NOMO-1 (cell line): ENCODE results near the gene IFNA7.
"Not testable (repeated sequence)": the region's sequence is repeated elsewhere in the genome, so short reads cannot be mapped to it uniquely, and the experiment has no call there.

Source experiments
- DNase-seq, 2 experiments: peaks; one replicate each; lab custom pipeline; 2025; ENCODE audit not compliant: unreplicated experiment in 2 of 2; lab: John Stamatoyannopoulos, UW

Gene IFNA7

DNA sequence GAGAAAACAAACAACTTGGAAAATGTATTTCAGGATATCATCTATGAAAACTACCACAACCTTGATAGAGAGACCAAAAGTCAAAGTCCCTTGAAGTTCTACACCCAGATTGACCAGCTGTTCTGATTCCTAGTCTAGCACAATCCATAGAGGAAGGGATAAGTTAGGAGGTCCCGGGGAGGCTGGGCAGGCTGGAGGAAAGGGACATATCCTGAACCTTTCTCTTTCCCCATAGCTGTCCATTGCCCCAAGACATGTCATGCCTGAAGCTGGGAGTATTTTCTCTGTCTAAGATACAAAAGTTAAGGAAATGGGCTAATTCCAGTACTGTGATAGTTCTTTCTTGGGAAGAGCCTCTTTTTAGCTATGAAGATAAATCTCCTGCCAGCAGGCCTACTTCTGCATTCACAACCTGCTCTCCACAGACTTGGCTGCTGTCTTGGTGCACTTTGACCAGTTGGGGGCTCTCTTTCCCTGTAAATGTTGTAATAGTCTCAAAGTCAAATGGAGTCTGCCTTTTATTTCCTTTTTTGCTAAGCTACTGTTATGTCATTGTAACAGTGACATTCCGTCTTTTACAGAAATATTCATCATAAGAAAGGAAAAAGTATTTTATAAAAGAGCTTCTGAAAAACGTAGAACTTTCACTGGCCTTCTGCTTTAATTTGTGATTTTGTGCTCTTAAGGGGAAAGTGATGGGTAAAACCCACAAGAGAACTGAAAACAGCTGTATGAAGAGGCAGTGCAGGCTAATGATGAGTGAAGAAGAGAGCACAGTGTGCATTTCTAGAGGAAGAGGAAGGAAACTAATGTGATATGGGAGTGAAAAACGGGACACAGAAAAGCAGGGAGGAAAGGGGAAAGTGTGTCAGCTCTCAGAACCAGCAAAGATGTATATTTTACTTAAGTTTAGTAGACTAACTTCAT lies 18.9 kb downstream of the IFNA7 start:
- DNase-seq, result not testable (repeated sequence)

DNA sequence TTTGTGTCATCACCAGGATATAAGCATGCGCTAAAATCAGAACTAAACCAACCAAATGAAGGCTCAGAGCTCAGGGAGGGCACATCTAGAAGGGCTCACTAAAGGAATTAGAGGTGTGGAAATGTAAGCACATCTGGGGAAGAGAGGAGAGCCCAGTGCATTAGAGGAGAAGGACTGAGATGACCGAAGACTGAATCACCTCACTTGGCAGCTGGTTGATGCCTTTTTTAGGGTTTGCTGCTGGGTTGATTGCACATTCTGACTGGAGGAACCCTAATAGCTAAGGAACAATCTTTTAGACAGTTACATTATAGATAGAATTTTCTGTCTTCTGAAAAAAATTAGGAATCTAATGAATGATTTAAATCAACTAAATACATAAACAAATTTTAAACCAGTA lies 27.3 kb downstream of the IFNA7 start:
- DNase-seq, result no peak

DNA sequence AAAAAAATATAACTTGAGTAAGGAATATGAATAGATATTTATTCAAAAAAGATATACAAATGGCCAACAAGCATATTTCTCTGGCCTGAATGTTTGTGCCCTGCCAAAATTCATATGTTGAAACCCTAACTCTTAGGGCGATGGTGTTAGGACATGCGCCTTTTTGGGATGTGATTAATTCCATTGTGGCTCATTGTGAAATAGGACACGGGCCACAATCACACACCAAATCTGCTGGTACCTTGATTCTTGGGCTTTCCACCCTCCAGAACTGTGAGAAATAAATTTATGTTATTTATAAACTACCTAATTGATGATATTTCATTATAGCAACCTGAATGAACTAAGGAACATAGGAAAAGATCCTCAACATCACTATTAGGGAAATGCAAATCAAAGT lies 29.8 kb downstream of the IFNA7 start:
- no peak for DNase-seq

DNA sequence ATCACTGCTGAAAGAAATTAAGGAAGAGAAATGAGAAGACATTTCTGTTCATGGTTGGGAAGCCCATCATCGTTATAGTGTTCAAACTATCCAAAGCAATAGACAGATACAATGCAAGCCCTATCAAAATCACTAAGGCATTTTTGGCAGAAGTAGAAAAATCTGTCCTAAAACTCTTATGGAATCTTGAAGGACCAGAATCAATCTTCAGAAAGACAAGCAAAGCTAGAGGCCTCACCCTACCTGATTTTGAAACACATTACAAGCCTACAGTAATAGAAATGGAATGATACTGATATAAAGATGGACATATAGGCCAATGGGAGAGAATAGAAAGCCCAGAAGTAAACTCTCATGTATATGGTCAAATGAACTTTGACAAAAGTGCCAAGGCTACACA lies 30.7 kb downstream of the IFNA7 start:
- no peak for DNase-seq

DNA sequence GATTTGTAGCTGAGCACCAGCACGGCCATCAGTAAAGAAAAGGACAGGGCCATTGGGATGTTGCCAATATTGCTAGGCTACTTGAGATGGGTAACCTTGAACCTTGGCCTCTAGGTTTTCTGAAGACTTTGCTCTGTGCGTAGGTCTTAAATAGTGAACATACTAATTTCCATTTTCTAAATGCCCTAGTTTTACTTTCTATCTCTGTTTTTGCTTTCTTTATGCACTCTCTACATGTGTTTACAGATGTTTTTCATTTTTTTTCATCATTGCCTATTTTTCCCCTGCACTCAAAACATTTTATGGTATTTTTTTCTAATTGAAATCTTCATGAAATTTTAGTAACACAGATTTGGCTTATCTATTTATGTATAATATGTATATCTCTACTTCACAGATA lies 35.4 kb downstream of the IFNA7 start, which contains the start of gene IFNA21:
TSS of gene IFNA21 (minus strand) at position 101 of the 400 bp plus-strand sequence. CDS start at position 53, 48 bp downstream.
- not testable (repeated sequence) for DNase-seq

DNA sequence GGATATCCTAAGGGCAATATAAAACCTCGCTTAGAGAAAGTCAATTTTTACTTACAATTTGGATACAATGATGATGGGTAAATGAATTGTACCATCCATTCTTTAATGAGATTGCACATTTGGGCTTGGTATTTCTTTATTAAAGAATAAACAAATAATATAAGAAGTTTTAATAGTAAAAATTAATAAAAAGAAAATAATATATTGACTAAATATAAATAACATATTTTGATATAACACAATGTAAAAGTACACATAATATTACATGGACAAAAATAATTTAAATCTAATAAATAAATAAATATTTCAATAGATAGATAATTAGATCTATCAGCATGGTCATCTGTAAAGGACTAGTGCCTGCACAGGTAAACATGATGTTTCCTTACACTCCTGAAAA lies 36.5 kb downstream of the IFNA7 start:
- no peak for DNase-seq

DNA sequence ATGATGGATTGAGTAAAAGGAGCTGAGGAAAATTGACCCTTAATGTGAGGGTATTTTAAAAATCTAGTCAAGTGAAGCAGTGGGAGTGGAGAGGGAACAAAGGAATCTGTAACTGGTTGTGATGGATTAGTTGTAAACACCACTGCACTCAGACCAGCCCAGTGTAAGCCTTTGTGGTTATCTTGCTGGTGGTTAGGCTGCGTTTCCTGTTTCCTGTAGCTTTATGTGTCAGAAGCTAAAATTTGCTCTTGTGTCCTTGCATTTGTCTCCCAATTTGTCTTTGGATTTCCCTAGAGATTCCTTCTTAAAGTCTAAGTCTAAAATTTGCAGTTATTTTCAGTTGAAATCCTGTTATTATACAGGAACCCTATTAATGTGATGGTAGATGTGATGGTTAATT lies 41.8 kb downstream of the IFNA7 start:
- DNase-seq, result no peak

DNA sequence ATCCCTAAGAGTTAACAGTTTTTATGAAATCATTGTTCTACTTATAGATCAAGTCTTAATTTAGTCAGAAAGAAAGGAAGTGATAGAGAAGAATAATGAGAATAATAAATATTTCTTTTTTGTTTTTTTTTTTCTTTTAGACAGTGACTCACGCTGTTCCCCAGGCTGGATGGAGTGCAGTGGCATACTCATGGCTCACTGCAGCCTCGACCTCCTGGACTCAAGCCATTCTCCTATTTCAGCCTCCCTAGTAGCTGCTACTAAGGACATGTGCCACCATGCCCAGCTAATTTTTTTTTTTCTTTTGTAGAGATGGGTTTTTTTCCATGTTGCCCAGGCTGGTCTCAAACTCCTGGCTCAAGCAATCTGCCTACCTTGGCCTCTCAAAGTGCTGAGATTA lies 46.5 kb downstream of the IFNA7 start:
- DNase-seq, result no peak

DNA sequence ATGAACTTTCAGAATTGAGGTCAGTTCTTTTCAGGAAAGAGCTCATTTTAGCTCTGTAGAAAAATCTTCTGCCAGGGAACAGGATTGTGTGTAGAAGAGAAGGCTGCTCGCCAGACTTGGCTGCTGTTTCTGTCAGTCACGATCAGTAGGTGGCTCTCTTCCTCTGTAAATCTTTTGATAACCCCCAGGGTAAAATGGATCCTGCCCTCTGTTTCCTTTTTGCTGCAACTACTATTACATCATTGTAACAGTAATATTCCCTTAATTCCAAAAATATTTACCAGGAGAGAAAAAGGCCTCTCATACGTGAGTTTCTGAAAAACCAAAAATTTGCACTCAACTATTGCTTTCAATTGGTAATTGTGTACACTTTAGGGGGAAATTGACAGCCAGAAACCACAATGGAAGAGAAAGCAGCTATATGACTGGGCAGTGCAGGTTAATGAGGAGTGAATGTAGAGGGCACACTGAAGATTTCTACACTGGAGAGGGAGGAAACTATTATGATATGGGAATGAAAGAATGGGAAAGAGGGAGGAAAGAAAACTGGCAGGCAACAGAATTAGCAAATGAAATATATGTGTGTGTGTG lies 47.9 kb downstream of the IFNA7 start:
- no peak for DNase-seq

DNA sequence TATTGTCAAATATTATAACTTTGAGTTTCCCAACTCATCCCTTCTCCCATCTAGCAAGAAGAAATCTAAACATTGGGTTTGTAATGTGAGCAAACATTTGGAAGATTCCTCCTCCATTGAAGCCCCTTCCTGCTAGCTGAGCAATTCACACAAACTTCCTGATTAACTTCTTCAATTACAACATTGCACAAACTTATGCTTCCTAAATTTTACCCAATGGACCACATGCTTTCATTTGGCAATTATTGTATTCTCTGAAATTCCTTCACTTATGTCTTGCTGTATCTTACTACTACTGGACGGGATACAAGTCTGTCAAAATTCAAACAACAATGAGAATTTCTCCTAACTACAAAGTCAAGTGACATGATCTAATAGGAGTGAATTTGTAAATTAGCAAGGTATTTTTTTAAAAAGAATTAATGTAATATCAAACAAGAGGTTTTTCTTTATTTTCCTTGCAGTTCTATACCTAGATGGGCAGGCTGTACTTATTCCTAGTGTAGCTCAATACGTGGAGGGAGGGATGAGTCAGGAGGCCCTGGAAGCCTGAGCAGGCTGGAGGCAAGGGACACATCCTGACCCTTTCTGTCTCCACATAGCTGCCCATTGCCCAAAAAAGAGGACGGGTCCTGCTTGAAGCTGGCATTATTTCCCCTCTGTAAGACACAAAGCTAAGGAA lies 48.5 kb downstream of the IFNA7 start:
- no peak for DNase-seq
